MM.1S (cell line): ENCODE results near the gene SORBS2.

Experiments
- CTCF ChIP-seq: fragments of 300-600 bp; sonication (generic); IDR thresholded peaks from 2 replicates; pipeline ENCODE4 v1.5.1; 2016; ENCODE audit warnings: antibody characterized with exemption, low read length, mixed read lengths
- EZH2 ChIP-seq: fragments of 300-600 bp; sonication (generic); optimal IDR thresholded peaks from 2 replicates; pipeline ENCODE3; 2017; ENCODE audit warnings: low read depth, mild to moderate bottlenecking, antibody characterized with exemption, low read length, mixed read lengths
- EZH2phosphoT487 ChIP-seq: fragments of 300-600 bp; sonication (generic); IDR thresholded peaks from 2 replicates; pipeline ENCODE4 v1.6.1; 2018; ENCODE audit warnings: antibody characterized with exemption, low read length

GRCh38 chr4:185585211-185585610, 226.8 kb downstream of the SORBS2 start:
- TF ChIP-seq CTCF (no peak), EZH2phosphoT487 (no peak), EZH2 (no peak)
